Measurements from ENCODE around the gene ZNF146.
"Not testable (repeated sequence)": the region's sequence is repeated elsewhere in the genome, so short reads cannot be mapped to it uniquely, and the experiment has no call there.

The ZNF146 gene

DNA sequence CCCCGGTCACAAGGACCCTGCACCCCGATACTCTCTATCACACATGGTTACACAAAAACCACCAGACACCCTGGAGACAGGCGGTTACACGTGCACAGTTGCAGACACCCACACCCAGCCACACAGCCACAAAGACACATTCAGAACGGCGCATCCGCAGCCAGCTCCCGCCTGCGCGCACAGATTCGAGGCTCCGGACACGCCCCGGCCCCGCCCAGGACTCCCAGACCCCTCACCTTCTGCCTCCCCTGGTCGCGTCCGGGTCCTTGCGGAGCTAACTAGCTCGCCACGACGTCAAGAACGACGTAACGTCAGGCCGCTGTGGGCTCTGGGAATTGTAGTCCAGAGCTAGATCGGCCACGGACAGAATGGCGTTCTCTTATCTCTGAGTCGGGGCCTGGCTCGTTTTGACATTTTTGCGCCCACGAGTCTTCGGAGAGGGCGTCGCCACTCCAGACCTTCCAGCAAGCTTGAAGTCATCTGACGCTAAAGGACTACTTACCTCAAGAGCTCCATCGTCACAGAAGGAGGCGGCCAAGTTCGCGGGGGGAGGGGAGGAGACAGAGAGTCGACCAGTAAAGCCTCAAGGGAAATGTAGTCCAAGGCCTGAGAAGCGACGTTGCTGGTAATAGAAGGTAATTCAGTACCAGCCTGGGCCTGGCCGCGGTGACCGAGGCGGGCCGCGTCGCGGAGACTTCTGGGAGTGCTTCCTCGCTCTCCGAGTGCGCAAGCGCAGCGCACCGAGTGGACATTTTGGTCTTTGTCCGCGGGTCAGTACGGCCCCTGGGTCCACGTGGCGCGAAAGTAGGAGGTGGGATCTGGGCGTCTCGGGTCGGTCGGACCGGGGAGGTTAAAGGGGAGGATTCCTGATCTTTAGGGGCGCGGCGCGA, at the start of gene ZNF146, which contains the start of gene ZNF565:
Gene ZNF146 (plus strand): TSS at position 721 of the 890 bp plus-strand sequence. CDS start 21,335 bp downstream, outside the sequence.
Gene ZNF565 (minus strand): TSS at position 280 of the 890 bp plus-strand sequence. CDS start 12,680 bp downstream, outside the sequence.
- DNase-seq: peak; percentile 97

DNA sequence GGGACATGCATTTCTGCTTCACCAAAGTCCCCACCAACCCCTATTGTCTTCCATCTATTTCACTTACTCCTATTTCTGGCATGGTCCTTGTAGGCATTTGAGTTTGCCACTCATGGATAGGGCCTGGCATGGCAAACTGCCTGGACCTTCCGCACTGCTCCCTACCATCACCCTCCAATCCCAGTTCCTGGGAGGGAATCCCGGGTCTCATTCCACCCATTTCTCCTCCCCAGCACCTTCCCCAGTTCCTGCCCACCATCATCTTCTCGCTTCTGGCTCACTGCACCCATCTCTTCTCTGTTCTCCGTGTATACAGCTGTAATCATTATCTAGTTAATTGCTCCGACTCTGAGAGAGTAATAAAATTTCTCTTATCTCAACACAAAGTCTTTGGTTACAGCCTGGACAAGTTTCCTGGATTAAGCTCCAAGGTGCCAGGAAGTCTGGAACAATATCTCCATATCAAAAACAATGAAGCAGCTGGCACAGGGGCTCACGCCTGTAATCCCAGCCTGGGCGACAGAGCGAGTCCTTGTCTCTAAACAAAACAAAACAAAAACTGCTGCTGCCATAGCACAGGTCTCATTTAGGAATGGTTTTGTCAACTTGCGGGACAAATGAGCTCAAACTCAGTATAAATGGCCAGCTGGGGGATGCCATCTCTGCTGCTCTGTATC, 45.7 kb upstream of the ZNF146 start:
- no peak for DNase-seq

DNA sequence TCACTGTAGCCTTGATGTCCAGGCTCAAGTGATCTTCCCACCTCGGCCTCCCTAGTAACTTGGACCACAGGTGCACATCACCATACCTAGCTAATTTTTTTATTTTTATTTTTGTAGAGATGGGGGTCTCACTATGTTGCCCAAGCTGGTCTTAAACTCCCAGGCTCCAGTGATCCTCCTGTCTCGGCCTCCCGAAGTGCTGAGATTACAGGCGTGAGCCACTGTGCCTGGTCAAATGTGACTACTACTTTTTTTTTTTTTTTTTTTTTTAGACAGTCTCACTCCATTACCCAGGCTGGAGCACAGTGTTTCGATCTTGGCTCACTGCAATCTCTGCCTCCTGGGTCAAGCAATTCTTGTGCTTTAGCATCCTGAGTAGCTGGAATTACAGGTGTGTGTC, 42.1 kb upstream of the ZNF146 start:
- no peak for DNase-seq

DNA sequence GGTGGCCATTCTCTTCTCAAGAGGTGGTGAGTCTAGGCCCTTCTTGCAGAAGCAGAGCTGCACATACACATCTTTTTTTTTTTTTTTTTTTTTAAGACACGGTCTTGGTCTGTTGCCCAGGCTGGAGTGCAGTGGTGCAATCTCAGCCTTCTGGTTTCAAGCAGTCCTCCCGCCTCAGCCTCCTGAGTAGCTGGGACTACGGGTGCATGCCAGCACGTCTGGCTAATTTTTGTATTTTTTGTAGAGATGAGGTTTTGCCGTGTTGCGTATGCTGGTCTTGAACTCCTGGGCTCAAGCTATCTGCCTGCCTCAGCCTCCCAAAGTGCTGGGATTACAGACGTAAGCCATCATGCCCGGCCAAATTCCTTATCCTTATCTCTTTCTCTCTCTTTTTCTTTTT, 41.1 kb upstream of the ZNF146 start:
- DNase-seq: not testable (repeated sequence)

DNA sequence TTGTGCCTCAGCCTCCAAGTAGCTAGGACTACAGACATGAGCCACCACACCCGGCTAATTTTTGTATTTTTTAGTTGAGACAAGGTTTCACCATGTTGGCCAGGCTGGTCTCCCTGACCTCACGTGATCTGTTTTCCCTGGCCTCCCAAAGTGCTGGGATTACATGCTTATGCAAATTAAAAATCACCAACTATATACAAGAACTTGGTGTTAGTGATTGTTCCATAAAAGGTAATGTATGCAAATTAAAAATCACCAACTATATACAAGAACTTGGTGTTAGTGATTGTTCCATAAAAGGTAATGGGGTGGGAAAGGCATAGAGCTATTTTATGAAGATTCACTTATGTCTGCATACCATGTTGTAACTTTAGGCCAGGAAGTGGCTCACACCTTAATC, 35.8 kb upstream of the ZNF146 start:
- DNase-seq: not testable (repeated sequence)

DNA sequence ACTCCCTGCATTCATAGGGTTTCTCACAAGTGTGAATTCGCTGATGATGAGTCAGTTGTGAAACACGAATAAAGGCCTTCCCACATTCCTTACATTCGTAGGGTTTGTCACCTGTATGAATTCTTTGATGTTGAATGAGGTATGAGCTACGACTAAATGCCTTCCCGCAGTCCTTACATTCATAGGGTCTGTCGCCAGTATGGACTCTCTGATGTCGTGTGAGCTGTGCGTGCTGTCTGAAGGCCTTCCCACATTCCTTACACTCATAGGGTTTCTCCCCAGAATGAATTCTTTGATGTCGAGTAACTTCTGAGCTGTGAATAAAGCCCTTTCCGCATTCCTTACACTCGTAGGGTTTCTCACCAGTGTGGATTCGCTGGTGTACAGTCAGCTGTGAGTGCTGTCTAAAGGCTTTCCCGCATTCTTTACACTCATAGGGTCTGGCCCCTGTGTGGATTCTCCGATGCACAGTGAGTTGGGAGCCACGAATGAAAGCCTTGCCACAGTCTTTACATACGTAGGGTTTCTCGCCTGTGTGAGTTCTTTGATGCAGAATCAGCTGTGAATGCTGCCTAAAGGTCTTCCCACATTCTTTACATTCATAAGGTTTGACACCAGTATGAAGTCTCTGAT, 32.2 kb upstream of the ZNF146 start:
- no peak for DNase-seq

DNA sequence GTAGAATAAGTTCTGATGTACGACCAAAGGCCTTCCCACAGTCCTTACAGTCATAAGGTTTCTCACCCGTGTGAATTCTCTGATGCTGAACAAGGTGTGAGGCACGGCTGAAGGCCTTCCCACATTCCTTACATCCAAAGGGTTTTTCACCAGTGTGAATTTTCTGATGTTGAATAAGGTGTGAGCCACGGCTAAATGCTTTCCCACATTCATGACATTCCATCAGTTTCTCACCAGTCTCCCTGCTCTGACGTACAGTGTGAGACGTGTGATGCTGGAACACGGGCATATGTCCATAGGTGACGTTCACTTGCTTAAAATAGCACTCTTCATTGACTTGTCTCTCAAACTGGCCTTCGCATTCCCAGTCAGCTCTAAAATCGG, 31.7 kb upstream of the ZNF146 start:
- DNase-seq: no peak

DNA sequence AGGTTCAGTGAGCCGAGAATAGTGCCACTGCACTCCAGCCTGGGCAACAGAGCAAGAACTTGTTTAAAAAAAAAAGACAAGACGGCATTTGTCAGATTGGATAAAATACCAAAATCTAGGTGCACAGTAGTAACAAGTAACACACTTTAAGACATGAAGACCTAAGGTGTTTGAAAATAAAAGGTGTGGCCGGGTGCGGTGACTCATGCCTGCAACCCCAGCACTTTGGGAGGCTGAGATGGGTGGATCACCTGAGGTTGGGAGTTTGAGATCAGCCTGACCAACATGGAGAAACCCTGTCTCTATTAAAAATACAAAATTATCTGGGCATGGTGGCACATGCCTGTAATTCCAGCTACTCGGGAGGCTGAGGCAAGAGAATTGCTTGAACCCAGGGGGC, 28.2 kb upstream of the ZNF146 start:
- not testable (repeated sequence) for DNase-seq

DNA sequence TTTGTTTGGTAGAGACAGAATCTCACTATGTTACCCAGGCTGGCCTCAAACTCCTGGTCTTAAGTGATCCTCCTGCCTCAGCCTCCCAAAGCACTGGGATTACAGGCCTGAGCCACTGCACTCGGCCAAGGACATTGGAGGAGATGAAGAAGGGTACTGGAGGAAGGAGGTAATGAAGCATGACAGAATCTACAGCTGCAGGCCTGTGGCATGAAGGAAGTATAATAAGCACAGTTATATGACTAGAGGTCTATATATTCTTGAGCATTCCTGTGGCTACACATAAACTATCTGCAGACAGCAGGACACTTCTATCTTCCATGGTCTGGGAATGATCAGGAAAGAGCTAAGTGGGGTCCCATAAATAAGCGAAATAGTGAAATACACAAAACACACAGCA, 18.7 kb upstream of the ZNF146 start:
- DNase-seq: no peak

DNA sequence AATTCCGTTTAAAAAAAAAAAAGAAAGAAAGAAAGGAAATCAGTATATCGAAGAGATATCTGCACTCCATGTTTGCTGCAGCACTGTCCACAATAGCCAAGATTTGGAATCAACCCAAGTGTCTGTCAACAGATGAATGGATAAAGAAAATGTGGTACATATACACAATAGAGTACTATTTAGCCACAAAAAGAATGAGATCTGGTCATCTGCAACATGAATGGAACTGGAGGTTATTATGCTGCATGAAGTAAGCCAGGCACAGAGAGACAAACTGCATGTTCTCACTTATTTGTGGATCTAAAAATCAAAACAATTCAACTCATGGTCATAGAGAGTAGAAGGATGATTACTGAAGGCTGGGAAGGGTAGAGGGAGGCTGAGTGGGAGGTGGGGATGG, 16.8 kb upstream of the ZNF146 start:
- DNase-seq: no peak

DNA sequence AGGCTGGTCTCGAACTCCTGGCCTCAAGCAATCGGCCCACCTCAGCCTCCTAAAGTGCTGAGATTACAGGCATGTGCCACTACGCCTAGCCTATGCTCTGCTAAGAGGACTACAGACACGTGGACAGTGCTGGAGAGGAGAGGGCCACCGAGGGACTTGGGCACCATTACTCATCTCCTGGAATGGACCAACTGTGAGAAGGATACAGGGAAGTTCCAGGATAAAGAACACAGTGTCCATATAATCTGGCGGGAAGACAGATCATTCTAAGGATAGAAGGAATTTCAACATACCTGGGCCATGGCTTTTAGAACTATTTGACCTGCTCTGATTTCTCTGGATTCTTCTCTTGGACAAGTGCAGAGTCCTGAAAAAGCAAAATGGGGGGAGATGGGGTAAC, 13.2 kb upstream of the ZNF146 start:
- DNase-seq: no peak

DNA sequence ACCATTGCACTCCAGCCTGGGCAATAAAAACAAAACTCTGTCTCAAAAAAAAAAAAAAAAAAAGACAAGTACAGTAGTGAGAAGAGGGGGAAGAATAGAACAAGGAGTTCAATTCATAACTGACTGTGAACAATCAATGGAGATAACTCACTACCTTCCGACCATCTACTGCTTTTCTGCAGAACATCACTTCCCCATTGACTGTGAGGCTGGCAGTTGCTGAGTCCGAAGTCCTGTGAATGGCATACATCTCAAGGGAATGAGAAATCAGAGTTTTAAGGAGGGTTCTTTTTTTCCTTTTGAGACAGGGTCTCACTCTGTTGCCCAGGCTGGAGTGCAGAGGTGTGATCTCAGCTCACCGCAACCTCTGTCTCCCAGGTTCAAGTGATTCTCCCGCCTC, 11.6 kb upstream of the ZNF146 start:
- DNase-seq: no peak

DNA sequence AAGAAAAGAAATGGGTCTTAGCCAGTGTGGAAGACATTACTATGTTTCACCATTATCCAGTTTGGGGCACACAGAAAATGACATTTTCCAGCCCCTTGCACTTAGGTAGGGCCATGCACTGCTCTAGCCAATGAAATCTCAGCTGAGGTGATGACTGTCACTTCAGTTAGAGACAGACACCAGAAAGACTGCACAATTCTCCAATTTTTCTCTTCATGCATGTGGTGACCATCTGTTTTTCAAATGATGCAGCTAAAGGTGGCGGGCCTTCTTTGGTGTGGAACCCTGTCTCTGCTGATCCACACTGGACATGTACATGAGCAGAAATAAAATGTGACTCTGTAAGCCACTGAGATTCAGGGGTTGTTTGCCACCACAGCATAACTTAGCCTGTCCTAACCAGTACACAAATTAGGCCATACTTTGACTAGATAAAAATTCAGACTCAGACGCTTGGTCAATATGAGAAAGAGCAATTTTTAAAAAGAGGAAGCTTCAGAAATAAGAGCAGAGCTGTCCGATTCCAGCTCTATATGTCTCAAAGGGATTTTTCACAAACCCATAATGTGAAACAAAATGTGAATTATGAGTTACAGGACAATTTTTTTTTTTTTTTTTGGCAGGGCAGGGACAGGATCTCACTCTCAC, 7.2 kb upstream of the ZNF146 start:
- no peak for DNase-seq

DNA sequence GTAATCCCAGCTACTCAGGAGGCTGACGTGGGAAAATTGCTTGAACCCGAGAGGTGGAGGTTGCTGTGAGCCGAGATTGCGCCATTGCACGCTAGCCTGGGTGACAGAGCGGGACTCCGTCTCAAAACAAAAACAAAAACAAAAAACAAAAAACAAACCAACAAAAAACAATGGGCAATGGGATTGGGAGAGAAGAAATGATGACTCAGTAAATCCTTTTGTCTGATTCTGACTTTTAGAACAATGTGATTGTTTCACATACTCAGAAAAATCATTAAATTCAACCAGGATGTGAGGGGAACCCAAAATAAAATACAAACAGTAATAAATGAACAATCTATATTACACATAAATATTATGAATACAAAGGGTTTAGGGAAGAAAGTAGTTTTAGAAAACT, 5.5 kb upstream of the ZNF146 start:
- no peak for DNase-seq

DNA sequence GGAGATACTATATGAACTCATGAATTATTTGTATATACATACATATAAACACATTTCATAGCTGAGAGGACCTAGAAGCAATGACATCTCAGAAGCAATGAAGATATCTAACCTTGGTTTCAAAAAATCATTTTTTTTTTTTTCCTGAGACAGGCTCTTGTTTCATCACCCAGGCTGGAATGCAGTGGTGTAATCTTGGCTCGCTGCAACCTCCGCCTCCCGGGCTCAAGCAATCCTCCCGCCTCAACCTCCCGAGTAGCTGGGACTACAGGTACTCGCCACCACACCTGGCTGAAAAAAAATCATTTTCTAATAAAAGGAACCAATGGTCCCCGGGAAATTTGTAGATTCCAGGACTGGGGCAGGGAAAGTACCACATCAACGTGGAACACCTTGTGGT, 4.4 kb upstream of the ZNF146 start:
- DNase-seq: no peak

DNA sequence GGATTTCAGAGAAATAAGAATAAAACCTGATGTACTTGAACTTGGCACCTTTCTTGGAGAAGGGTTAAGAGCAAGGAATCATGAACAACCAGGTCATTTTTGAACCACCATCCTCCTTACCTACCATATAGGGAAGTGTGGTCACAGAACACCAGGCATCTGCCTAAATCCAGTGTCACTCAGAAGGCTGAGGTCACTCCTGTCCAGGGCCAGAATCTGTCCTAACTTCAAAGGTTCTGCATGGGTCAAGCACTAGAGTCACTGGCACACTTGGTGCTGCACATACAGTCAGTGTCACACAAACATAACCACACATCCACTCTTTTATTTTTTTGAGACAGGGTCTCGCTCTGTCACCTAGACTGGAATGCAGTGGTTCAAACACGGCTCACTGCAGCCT, 2.0 kb upstream of the ZNF146 start:
- DNase-seq: no peak

DNA sequence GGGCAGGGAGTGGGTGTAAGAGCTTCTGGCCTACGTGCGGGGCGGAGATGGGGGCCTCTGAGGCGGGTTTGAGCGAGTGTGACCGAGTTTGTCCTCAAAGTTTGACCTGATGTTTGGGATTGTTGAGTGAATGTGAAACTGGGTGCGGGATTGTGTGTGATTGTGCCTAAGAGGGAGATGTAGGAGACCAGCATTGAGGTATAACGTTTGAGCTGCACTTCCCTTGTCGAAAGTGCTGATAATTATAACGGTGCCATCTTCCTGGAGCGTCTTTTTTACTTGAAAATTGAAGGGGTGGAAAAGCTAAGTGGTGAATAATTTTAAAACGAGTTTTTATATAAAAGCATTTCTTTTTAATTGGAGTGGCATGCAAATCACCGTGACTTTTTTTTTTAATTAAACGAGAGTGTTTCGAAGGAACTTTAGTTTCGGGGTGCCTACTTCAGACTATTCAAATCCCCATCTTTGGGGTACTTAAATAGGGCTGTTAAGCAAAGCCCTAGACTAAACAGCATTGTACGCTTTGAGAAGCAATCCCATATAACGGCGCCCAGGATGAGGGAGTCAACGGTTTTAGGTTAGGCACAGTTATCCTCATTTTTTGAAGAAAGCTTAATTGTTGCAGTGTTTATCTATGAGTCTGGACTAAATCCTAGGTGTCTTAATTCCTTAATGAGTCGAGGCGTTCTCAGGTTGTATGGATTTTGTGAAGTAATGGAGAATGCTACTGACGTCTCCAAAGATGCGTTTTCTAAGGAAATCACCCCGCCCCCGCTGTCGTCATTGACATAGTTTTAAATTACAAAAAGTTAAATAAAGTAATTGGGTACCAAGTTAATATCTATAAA, 594 bp downstream of the ZNF146 start:
- no peak for DNase-seq

DNA sequence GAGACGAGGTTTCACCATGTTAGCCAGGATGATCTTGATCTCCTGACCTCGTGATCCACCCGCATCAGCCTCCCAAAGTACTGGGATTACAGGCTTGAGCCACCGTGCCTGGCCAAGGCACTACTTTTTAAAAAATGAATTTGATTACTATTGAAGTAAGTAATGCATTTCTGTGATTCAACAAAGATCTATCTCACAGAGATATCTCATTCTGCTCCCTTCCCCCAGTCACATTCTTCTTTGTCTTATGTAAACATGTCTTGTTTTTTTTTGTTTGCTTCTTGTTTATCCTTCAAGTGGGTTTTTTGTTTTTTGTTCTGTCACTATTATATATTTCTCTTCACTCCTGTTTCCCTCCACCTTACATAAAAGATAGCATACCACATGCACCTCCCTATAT, 6.6 kb downstream of the ZNF146 start:
- no peak for DNase-seq

DNA sequence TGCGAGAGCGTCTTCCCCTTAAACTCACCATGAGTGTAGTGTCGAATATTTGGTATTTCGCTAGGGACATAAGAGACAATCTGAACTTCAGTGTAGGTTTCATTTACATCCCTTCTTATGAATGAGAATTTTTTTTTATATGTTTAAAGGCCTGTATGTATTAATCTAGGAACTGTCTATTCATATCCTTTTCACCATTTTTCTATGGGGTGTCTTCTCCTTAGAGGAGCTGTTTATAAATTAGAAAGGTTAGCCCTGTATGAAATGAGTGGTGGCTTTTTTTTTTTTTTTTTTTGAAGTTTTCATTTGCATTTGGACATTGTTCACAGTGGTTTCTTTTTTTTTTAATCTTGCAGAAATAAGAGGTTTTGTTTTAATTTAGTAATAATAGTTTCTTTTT, 7.6 kb downstream of the ZNF146 start:
- no peak for DNase-seq

DNA sequence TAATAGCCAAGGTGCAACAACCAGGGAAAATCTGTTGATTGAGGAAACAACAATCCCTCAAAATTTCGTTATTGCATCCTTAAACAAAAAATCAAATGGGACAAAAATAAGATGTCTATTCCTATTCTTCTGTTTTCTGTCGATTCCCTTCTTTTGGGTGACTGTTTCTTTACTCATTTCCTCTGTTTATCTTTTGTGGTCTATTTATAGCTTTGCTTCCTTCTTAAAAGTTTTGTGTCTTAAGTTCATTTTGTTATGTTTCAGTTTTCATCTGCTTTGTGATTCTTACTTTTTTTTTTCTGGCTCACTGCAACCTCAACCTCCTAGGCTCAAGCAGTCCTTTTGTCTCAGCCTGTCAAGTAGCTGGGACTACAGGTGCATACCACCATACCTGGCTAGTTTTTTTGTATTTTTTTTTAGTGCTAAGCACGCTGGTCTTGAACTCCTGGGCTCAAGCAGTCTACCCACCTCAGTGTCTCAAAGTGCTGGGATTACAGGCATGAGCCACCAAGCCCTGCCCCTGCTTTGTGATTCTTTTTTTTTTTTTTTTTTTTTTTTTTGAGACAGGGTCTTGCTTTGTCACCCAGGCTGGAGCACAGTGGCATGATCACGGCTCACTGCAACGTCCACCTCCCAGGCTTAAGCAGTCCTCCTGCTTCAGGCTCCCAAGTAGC, 10.4 kb downstream of the ZNF146 start:
- no peak for DNase-seq

DNA sequence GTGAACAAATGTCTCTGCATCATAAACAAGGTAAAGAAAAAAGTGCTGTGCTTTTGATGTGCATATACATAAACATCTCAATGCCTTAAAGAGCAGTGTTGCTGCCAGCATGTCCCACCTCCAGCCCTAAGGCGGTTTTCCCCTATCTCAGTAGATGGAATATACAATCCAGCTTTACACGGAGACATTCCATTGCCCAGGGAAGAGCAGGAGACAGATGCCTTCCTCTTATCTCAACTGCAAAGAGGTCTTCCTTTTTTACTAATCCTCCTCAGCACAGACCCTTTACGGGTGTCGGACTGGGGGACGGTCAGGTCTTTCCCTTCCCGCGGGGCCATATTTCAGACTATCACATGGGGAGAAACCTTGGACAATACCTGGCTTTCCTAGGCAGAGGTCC, 18.7 kb downstream of the ZNF146 start:
- not testable (repeated sequence) for DNase-seq
